GM19324 (cell line): Measurements from ENCODE around the gene NFAT5.
"Not testable (repeated sequence)": the region's sequence is repeated elsewhere in the genome, so short reads cannot be mapped to it uniquely, and the experiment has no call there.

ENCODE experiments used
- ATAC-seq: cut with Tn5 transposase; IDR thresholded peaks from one replicate; pipeline ENCODE4 v1.9.1; 2021; ENCODE audit warnings: mild to moderate bottlenecking, moderate library complexity; ENCODE audit not compliant: unreplicated experiment, low FRiP score

The NFAT5 gene

GRCh38 chr16:69546663-69547062, 19.1 kb upstream of the NFAT5 start:
- not testable (repeated sequence) for ATAC-seq

- no peak for ATAC-seq
Observed at GRCh38 chr16:69553332-69553731, 12.4 kb upstream of the NFAT5 start.

GRCh38 chr16:69554495-69554894, 11.3 kb upstream of the NFAT5 start:
- no peak for ATAC-seq

- ATAC-seq: no peak
Observed at GRCh38 chr16:69555437-69555836, 10.3 kb upstream of the NFAT5 start.

DNA sequence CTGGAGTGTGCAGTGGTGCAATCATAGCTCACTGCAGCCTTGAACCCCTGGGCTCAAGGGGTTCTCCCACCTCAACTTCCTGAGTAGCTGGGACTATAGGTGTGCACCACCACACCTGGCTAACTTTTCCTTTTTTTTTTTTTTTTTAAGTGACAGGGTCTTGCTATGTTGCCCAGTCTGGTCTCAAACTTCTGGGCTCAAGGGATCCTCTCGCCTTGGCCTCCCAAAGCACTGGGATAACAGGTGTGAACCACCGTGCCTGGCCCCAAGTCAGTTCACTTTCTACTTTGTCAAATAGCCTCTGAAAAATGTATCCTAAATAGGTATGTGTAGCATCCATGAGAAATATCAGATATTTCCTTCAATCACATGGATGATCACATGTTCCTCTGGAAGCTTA, 9.9 kb upstream of the NFAT5 start:
- no peak for ATAC-seq

GRCh38 chr16:69559164-69559563, 6.6 kb upstream of the NFAT5 start:
- ATAC-seq: no peak

DNA sequence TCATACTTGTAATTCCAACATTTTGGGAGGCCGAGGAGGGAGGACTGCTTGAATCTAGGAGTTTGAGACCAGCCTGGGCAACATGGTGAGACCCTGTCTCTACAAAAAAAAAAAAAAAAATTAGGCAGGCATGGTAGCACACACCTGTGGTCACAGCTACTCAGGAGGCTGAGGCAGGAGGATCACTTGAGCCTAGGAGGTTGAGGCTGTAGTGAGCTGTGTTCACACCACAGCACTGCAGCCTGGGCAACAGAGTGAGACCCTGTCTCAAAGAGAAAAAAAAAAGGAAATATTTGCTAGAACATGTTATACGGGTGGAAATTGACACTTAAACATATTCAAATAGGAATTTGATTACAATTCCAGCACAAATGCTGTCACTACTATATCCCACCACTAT, 4.4 kb upstream of the NFAT5 start:
- not testable (repeated sequence) for ATAC-seq

DNA sequence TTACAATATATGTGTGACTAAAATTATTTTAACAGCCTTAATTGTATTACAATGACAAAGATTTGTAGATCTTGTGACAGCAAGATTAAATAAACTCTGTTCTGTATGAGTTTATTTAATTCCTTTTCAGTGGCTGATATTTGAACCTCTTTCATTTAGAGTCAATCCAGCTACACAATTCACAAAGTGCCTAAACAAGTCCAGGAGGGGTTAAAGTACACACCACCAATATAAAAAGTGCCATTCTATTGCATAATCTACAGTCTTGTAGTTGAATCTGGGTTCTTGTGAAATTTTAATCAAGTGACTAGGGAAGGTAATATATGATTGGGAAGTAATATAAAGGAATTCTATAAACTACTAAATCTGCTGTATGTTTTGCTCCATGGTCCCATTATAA, 3.9 kb upstream of the NFAT5 start:
- ATAC-seq: no peak

DNA sequence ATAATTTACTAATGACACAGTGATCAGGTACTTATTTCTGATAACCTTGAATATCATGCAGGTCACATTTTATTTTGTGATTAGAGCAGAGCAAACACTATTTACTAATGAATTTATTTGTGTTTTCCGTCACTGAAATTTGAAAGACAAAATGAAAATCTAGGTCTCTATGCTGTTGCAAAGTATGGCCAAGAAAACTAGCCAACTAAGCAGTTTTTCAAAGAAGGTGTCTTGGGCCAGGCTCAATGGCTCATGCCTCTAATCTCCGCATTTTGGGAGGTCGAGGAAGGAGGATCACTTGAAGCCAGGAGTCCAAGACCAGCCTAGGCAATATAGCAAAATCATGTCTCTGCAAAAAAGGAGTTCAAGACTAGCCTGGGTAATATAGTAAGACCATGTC, 3.0 kb upstream of the NFAT5 start:
- no peak for ATAC-seq

DNA sequence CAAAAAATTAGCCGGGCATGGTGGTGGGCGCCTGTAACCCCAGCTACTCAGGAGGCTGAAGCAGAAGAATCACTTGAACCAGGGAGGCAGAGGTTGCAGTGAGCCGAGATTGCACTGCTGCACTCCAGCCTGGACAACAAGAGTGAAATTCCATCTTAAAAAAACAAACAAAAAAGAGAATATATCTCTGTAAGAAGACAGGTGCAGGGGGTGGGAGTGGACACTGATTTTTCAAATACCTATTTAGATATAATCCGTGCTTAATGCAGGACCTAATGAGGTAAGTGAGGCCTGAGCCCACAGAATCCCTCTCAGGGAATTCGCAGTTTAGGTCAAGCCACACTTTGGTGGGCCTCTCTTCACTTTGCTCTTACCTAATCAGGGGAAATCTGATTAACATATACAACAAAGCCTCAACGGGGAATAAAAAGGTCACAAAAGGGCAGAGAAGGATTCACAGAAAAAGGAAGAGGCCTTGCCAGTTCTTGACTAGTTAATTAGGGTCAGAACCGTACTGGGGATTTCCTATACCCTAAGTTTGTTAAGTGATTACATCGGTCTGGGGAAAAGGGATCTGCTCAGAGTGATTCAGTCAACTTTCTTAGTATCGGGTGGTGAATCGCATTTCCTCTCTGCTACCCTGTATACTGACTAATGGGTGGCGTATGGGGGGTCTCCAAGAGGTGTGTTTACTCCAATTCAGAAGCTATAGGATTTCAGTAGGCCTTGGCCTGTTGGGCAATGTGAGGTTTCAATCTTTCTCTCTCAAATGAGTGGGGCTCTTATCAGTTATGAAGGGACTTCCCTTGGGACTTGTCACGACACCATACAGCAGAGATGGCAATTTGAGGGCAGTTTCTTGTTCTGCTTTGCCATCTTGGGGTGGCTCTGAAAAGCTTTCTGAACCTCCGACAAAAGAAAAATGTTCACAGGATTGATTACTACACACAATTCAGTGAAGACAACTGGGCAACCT, 1.9 kb upstream of the NFAT5 start:
- no peak for ATAC-seq

DNA sequence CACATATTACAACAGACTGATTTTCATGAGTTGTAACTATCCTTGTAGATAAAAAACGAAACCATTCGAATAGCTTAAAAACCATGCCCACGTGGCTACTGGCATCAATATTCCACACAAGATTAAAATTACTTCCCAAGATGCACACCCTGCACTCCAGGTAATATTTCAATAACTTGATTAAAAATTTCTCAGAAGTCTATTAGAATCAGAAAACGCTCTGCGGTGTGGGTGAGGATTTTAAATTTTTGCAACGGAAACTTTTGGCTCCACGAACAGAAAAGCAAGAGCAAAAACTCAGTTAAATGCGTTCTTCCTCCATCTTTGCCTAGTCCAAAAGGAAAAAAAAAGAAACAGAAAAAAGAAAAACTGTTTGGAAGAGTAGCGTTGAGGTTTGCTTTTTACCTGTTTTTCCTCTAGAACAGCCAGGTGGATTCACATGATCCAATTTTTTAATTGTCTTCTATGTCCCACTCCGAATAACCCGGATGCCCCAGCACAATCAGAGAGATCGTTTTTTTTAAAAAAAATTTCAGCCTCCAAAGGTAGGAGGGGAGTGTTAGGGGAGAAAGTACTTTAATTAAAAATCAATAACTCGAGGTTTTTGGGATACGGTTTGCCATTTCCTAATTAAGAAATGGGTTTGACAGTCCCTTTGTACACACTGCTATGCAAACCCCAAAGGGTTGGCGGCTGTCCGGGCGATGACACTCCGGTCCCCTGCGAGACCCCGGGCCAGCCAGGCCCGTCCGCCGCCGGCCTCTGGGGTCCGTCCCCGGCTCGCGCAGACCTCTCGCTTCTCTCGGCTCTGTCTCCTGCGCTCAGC, 708 bp upstream of the NFAT5 start:
- ATAC-seq: peak; percentile 22

DNA sequence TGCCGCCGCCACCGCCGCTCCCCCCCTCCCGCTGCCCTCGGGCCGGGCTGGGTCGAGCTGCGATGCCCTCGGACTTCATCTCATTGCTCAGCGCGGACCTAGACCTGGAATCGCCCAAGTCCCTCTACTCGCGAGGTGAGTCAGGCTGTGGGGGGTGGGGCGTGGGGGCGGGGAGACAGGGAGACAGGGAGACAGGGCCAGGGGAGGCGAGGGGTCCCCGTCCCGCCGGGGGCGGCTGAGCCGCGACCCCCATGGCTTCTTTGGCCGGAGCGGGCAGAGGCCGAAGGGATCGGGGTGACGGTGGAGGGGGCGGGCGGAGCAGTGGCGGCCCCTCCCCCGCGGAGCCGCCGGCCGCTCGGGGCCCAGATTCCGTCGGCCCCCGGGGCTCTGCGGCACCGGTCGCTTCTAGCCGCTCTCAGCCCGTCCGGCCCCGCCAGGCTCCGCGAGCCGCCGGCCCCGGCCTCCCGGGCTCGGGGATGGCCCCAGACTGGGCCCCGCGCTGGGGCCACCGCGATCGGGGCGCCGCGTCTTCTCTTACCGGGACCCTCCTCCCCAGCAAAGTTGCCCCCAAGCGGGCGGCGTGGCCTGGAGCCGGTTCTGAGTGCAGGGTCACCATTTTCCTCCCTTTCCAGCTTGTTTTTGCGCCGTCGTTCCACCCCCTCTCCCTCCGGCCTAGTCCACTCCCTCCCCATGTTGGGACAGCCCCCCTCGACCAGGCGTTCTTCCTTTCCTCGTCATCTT, 644 bp downstream of the NFAT5 start:
- peak; percentile 29 for ATAC-seq

GRCh38 chr16:69566981-69567680, 1.4 kb downstream of the NFAT5 start:
- no peak for ATAC-seq

GRCh38 chr16:69568676-69569075, 2.9 kb downstream of the NFAT5 start:
- ATAC-seq: no peak

- ATAC-seq: not testable (repeated sequence)
Observed at GRCh38 chr16:69578771-69579170, 13.0 kb downstream of the NFAT5 start.

DNA sequence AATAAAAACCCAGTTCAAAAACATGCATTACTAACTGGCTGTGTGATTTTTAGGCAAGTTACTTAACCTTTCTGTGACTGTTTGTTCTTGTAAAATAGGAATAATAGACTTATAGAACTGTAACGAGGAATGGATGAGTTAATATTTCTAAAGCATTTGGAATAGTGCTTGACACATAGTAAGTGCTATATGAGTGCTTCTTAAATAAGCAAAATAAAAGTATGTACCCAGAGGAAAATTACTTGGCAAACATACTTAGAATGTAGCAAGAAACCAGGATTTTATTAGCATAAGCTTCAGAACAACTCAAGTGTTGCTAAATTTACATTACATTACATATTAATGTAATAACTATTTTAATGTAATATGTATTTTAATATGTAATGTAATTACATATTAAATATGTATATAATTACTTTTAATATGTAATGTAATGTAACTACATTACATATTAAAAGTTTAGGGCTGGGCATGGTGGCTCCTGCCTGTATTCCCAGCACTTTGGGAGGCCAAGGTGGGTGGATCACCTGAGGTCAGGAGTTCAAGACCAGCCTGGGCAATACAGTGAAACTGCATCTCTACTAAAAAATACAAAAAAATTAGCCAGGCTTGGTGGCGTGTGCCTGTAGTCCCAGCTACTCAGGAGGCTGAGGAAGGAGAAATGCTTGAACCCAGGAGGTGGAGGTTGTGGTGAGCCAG, 14.2 kb downstream of the NFAT5 start:
- no peak for ATAC-seq

- ATAC-seq: no peak
Observed at GRCh38 chr16:69581297-69581696, 15.5 kb downstream of the NFAT5 start.

DNA sequence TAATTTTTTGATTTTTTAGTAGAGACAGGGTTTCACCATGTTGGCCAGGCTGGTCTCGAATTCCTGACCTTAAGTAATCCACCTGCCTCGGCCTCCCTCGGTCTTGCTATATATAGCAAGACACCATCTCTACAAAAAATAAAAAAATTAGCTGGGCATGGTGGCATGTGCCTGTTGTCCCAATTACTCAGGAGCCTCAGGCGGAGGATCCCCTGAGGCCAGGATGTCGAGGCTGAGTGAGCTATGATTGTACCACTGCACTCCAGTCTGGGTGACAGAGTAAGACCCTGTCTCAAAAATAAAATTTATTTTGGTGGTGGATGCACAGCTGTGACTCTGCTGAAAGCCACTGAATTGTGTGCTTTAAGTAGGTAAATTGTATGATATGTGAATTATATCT, 18.7 kb downstream of the NFAT5 start:
- not testable (repeated sequence) for ATAC-seq

DNA sequence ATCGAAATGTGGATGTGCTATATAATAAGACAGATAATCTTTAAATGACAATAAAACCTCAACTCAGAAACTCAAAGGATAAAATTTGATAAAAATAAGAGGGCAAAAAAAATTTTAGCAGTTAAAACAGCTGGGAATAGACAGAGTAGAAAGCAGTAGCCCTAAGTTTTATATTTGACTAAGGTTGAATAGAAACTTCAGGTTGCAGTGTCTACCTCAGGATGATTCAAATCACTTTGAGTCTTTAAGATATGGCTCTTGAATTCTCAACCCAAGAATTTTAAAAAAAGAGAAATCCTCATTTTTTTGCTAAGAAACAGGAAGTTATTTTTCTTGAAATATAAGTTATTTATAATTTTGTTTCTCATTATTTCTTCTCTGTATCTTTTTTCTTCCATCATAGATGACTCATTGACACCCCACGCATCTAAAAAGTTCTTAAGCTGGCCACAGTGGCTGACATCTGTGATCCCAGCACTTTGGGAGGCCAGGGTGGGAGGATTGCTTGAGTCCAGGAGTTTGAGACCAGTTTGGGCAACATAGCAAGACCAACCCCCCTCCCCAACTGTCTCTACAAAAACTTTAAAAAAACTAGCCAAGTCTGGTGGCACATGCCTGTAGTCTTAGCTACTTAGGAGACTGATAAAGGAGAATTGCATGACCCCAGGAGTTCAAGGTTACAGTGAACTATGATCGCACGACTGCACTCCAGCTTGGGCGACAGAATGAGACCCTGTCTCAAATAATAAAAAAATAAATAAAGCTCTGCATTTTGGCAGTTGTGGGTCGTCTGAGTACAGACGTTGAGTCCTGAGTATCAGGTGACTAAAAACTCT, 23.9 kb downstream of the NFAT5 start:
- ATAC-seq: no peak
